ENCODE results near the gene LAP3.

LAP3 gene

DNA sequence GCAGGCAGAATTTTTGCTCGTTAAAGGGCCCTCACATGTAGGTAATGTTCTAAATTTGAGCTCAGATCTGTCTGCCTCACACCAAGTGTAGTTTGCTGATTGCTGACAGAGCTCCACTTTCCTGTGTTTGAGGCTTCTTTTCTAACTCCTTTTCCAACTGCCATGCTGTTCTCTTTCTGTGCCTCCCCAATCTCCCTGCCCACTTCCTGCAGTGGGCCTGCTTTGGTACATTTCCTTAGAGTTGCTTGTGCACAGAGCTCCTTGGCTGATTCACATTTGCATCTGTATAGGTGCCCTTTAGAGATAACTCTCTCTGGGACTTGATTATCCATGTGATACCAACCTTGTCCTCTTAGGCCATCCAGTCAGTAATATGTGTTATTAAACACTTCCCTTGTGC is 41.9 kb downstream of the LAP3 start:
- TF ChIP-seq FOXP2 (optimal IDR thresholded peaks at IDR 0.05; ENCODE audit: borderline replicate concordance, extremely low read depth, extremely low read length, insufficient read depth) (no peak), POLR2AphosphoS5 (IDR thresholded peaks at IDR 0.05; ENCODE audit: low read depth, low read length) (no peak), TAF1 (IDR thresholded peaks at IDR 0.05; ENCODE audit: borderline replicate concordance, insufficient read depth, low read length) (no peak), SIN3A (IDR thresholded peaks at IDR 0.05; ENCODE audit: borderline replicate concordance, insufficient read depth, low read length) (no peak)
- TF ChIP-seq, protein P1, sequence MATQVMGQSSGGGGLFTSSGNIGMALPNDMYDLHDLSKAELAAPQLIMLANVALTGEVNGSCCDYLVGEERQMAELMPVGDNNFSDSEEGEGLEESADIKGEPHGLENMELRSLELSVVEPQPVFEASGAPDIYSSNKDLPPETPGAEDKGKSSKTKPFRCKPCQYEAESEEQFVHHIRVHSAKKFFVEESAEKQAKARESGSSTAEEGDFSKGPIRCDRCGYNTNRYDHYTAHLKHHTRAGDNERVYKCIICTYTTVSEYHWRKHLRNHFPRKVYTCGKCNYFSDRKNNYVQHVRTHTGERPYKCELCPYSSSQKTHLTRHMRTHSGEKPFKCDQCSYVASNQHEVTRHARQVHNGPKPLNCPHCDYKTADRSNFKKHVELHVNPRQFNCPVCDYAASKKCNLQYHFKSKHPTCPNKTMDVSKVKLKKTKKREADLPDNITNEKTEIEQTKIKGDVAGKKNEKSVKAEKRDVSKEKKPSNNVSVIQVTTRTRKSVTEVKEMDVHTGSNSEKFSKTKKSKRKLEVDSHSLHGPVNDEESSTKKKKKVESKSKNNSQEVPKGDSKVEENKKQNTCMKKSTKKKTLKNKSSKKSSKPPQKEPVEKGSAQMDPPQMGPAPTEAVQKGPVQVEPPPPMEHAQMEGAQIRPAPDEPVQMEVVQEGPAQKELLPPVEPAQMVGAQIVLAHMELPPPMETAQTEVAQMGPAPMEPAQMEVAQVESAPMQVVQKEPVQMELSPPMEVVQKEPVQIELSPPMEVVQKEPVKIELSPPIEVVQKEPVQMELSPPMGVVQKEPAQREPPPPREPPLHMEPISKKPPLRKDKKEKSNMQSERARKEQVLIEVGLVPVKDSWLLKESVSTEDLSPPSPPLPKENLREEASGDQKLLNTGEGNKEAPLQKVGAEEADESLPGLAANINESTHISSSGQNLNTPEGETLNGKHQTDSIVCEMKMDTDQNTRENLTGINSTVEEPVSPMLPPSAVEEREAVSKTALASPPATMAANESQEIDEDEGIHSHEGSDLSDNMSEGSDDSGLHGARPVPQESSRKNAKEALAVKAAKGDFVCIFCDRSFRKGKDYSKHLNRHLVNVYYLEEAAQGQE (IDR thresholded peaks at IDR 0.05; ENCODE audit: insufficient read depth in 1 of 2, low read depth in 2 of 2, low read length in 2 of 2) = no peak

DNA sequence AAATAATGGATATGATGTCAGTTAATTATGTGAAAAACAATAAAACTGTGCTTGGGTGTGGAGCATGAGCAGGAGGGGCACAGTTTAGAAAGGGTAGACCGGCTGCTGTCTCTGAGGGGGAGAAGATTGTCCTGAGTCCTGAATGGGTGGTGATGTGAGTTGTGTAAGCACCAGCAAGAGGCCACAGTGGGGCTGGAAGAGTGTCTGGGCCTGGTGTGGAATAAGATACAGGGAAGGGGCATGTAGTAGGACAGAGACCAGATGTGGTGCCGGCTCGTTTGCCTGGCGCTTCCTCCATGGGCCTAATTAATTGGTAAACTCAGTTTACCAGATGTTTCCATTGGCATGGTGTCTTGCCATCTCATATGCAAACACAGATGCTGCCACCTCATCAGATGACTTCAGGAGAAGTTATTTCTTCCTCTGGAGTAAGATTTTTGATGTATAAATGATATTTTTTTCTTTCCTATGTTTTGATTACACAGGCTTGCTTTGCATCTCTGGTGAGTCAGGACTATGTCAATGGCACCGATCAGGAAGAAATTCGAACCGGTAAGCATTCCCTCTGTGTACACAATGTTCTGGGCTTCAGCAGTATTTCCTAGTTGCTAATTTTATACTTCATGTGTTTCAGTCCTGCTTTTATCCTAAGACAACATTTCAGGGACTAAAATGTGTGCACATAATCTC is 42.6 kb downstream of the LAP3 start:
- TF ChIP-seq POLR2AphosphoS5 (IDR thresholded peaks at IDR 0.05; ENCODE audit: low read depth, low read length) (no peak), TAF1 (IDR thresholded peaks at IDR 0.05; ENCODE audit: borderline replicate concordance, insufficient read depth, low read length) (no peak), SIN3A (IDR thresholded peaks at IDR 0.05; ENCODE audit: borderline replicate concordance, insufficient read depth, low read length) (no peak), FOXP2 (optimal IDR thresholded peaks at IDR 0.05; ENCODE audit: borderline replicate concordance, extremely low read depth, extremely low read length, insufficient read depth) (no peak)
- TF ChIP-seq, protein P1 (IDR thresholded peaks at IDR 0.05; ENCODE audit: insufficient read depth in 1 of 2, low read depth in 2 of 2, low read length in 2 of 2) = no peak

DNA sequence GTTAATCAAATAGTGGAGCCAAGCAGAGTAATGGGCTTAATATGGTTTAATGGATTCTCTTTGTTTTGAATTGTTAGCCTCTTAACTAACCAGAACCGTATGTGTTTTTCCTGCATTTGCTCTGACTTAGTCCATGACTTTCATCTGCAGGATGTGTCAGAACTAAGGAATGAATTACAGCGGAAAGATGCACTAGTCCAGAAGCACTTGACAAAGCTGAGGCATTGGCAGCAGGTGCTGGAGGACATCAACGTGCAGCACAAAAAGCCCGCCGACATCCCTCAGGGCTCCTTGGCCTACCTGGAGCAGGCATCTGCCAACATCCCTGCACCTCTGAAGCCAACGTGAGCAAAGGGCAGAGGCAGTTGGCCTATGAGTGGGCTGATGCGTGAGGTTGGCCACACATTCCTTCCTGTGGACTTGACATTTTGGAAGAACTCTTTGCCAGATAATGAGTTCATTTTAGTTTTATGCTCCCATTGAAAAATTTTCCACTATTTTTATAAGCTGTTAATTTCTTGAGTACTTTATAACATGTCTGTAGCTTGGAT is 46.5 kb downstream of the LAP3 start:
- TF ChIP-seq POLR2AphosphoS5 (IDR thresholded peaks at IDR 0.05; ENCODE audit: low read depth, low read length) (no peak), SIN3A (IDR thresholded peaks at IDR 0.05; ENCODE audit: borderline replicate concordance, insufficient read depth, low read length) (no peak), FOXP2 (optimal IDR thresholded peaks at IDR 0.05; ENCODE audit: borderline replicate concordance, extremely low read depth, extremely low read length, insufficient read depth) (no peak), TAF1 (IDR thresholded peaks at IDR 0.05; ENCODE audit: borderline replicate concordance, insufficient read depth, low read length) (no peak)
- TF ChIP-seq, protein P1 (IDR thresholded peaks at IDR 0.05; ENCODE audit: insufficient read depth in 1 of 2, low read depth in 2 of 2, low read length in 2 of 2) = no peak

DNA sequence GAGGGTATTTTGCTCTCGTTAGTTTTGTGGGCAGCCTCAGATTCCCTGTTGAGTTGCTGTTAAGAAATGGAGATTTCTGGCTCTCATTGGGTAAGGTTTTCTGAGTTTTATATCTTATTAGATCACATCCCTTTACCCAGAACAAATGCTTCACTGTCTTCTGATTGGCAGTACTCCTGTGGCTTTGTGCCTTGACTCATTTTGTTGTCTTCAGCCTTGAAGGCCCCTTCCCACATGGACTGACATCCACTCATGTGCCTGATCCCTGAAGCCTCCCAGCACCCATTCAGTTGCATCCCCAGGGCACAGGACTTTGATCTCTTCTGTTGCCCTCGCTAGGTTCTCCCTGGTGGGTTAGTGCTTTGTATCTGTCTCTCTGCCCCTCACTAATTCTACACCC is 47.8 kb downstream of the LAP3 start:
- TF ChIP-seq TAF1 (IDR thresholded peaks at IDR 0.05; ENCODE audit: borderline replicate concordance, insufficient read depth, low read length) (no peak), POLR2AphosphoS5 (IDR thresholded peaks at IDR 0.05; ENCODE audit: low read depth, low read length) (no peak), SIN3A (IDR thresholded peaks at IDR 0.05; ENCODE audit: borderline replicate concordance, insufficient read depth, low read length) (no peak), FOXP2 (optimal IDR thresholded peaks at IDR 0.05; ENCODE audit: borderline replicate concordance, extremely low read depth, extremely low read length, insufficient read depth) (no peak)
- TF ChIP-seq, protein P1 (IDR thresholded peaks at IDR 0.05; ENCODE audit: insufficient read depth in 1 of 2, low read depth in 2 of 2, low read length in 2 of 2) = no peak

Measured in PFSK-1 (cell line).